RPMI7951 (cell line): ENCODE results near the gene STARD13. TPM values are rescaled to one million over a fixed set of nuclear protein-coding genes. Genes with fewer than 3 reads are reported as not detected.
A peak's percentile ranks its signal among the peaks of the same experiment; 100 is the strongest.

Experiments used
- DNase-seq: peaks from one replicate; pipeline ENCODE4 v3.0.0-alpha.2; 2012; ENCODE audit warnings: low read depth
- total RNA-seq: library from RNA; depleted of rRNA; stranded (reverse); fragments of >200 nt; shearing (Covaris generic); gene quantifications from 2 replicates; pipeline ENCODE4 v1.2.3, GENCODE V29; 2014

STARD13 gene
- total RNA-seq, 1 experiment from 2014 or later = 10.6 TPM

DNA sequence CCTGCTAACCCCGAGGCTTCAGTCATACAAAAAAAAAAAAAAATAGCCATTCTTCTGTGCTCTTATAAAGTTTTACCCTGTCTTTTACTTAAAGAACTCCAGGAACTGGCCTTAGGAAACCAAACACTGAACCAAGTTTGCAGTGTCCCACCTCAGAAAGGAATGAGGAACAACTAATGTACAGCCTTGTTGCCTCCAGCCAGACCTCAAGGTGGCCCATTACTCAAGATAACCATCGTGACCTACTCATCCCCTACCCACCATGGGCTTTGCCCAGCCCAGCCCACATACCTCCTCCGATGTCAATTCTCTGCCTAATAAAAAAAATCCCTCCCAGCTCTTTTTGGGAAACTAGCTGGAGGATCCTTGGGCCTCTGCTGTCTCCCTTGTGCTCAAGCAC, 133.2 kb downstream of the STARD13 start:
- DNase-seq = no peak

DNA sequence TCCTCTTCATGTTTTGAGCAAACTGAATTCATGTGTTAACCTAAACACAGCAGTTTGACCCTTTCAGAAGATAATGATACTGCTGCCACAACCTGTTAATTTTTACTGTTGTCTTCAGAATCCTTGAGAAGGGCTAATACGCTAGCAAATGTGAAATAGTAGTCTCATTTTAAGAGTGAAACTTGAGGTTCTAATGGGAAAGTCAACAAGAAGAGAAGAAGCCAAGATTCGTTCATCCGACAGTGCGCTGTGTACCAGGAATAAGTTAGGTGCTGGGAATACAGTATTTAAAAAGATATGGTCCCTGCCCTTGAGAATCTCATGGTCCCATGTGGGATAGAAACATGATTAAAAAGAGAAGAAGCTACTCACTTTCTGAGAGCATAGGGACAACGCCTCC, 134.9 kb downstream of the STARD13 start:
- no peak for DNase-seq

DNA sequence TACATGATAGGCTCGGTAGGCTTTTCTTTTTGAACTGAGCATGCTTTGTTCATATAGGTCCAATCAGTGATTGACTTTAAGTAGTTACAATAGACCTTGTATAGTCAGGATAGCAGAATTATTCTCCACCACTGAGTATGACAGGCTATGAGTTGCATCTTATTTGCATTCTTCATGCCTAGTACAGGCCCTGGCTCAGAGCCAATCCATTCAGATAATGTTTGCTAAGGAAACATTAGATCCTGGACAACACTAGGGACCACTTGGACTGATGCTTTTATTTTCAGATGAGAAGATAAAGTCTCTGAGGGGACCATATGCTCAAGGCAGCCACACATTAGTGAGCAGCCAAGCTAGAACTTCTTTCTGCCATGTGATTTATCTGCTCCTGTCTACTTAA, 135.4 kb downstream of the STARD13 start:
- DNase-seq = no peak

DNA sequence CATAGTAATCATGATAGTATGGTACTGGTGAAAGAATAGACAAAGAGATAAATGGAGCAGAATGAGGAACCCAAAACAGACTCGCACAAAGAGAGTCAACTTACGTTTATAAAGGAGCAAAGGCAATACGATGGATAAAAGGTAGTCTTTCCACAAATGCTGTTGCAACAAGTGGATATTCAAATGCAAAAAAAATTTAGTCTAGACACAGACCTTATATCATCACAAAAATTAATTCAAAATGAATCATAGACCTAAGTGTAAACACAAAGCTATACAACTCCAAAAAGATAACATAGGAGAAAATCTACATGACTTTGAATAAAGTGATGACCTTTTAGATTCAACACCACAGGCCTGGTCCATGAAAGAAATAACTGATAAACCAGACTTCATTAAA, 137.7 kb downstream of the STARD13 start:
- no peak for DNase-seq

DNA sequence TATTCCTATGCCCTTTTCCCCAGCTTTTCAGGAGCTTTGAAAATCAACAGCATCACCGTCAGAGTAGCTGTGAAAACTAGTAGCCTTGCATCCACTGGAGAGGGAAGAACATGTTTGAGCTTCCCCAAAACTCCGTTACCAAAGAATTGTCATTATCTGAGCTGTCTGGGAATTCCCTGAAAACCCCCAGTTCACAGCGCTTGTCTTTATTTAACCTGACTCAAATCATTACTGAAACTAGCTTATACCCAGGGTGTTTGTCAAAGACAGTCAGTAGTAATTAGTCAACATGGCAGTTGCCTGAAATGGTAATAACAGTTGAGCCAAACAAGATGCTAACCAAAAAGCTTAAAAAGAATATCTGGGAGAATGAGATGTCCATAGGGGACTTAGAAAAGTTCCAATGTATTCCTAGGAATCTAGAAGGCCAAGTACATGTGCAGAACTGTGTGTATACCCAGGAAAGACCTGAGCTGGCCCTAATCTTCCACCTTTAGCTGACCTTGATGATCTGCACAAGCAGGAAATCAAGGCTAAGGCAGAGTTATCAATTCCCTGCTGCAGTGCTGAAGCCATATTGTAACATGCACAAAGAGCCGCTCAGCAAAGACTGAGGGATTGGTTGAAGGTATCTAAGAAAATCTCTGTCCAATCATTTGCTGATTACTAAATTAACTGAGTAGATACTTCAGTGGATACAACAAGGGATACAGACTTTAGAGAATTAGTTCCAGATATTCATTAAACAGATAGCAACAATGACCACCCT, 138.5 kb downstream of the STARD13 start:
- no peak for DNase-seq

DNA sequence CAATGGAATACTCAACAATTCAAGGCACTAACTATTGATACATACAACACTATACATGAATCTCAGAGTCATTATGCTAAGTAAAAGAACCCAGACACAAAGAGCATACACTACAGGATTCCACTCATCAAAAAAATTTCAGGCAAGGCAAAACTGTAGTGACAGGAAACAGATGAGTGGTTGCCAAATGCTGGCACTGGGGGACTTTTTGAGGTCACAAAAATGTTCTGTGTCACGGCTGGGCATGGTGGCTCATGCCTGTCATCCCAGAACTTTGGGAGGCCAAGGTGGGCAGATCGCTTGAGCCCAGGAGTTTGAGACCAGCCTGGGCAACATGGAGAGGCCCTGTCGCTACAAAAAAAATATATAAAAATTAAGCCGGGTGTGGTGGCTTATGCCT, 139.9 kb downstream of the STARD13 start:
- DNase-seq = no peak

DNA sequence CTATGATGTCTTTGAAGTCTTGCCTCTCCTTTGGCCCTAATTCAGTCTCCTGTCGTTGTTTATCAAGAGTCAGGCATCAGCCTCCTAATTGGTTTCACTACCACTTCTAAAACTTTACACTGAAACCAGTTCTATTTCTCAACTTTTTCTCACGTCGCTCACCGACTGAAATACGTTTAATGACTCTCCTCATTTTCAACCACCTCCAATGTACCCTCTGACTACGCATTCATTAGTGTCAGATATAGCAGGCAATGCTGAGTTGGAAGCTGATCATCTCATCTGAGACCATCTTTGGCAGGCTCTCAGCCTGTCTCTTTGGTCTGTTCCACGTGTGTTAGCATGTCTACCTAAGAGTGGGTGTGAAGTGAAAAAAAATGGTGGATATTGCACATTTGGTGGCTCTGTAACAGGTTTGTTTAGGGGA, 141.2 kb downstream of the STARD13 start:
- DNase-seq = no peak

DNA sequence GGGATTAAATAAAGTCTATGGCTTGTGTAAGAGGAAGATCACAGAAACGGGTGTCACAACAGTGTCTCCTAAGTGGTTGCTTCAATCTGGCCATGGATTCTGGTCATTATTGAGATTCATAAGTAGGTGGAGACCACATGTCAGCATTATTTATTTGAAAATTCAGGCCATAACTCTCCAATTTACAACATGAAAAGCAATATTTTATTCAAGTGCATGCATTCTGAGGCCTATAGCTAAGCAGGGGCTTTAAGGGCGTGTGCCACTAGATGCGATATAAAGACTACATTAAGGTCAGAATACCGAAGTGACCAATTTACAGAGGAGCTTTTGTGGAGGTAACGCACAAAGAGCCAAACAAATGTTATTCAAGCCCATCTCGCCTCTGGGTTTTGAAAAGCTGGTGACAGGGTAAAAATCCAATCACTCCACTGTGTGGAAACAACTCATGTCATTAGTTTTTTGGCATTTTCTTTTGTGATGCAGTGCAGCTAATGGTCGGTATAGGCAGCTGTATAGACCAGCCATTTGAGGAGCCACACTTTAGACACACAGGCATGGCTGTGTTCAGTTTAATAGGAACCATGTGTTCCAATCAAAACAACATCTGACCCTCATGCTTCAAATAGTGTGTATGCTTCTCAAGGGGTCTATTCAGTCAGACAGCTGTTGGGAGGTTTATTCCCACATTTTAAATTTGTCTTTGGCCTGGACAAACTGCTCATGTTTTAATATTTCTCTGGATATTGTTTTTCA, 145.6 kb downstream of the STARD13 start:
- DNase-seq = peak; percentile 14

DNA sequence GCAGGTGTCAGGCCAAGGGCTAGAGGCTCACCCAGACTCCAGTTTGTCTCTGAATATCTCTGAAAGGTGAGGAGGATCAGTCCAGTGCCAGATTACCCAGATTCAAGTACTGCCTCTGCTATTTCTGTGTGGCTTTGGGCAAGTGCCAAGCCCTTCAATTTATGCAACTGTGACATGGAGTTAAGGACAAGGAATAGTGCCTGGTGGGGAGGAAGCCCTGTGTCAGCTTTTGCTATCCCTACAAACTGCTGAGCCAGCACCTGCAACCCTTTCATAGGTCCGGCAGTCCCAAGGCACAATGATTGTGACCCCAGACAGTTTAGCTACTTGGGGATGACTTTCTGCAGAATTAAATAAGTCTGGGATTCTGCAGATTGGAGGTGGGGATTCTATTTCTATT, 146.4 kb downstream of the STARD13 start:
- no peak for DNase-seq

DNA sequence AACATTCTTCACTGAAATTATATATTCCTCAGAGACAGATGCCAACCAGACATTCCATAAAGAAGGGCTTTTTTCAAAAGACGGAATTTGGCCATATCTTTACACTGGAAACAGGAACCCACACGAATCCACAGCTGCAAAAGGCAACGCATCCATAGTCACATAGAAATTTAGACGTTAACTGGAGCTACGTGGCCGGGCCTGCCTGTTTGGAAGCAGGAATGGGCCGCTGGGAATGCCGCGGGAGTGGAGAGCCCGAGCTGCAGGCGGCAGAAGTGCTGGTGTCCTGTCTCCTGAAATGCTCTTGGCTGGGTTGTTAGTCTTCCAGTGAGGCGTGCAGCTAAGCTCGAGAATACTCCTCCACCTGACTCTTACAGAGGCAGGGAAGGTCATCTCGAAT, 147.1 kb downstream of the STARD13 start:
- DNase-seq = no peak

DNA sequence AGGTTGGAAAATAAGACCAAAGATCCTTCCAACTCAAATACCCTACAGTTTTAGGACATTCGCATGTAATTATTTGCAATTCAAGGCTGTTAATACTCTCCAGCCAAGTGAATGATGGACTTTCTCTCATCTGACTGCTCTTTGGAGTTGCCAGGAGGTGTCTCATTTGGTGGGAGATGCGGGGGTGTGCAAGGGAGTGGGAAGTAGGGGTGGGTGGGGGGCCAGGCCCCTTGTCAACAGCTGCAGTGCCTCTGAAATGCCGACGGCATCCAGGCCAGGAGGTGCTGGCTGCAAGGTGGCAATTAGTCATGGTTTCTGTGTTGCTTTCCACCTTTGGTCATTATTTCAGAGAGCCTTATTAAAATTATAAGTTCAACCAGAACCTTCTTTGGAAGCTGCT, 147.8 kb downstream of the STARD13 start:
- DNase-seq = no peak

DNA sequence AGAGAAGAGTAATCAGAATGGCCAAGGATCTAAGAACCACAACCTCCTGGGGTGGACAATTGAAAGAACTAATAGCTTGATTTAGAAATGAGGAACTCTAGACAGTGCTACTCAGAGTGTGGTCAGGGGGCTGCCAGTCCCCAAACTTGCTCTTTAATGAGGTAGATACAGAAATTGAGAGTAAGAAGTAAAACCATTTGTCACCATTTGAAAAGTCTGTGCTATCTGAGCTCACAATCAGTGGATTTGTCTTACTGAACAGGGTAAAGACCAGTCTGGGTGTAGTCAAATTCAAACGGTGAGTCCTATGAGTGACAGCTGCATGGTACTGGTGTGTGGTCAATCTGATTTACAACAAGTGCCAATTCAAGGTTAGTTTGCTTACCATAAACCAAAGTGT, 150.5 kb downstream of the STARD13 start:
- no peak for DNase-seq

DNA sequence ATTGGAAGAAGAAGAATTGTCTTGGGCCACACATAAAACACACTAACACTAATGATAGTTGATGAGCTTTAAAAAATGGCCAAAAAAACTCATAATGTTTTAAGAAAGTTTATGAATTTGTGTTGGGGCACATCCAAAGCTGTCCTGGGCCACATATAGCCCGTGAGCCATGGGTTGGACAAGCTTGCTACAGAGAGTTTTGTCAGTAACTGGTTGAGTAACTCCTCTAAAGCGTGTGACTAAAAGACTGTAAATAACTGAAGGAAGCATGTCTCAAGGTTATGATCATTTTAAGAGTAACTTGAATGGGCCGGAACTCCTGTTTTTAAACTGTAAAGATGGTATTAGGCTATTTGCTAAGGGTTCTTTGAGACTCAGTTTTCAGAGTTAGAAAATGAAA, 151.3 kb downstream of the STARD13 start:
- DNase-seq = no peak

DNA sequence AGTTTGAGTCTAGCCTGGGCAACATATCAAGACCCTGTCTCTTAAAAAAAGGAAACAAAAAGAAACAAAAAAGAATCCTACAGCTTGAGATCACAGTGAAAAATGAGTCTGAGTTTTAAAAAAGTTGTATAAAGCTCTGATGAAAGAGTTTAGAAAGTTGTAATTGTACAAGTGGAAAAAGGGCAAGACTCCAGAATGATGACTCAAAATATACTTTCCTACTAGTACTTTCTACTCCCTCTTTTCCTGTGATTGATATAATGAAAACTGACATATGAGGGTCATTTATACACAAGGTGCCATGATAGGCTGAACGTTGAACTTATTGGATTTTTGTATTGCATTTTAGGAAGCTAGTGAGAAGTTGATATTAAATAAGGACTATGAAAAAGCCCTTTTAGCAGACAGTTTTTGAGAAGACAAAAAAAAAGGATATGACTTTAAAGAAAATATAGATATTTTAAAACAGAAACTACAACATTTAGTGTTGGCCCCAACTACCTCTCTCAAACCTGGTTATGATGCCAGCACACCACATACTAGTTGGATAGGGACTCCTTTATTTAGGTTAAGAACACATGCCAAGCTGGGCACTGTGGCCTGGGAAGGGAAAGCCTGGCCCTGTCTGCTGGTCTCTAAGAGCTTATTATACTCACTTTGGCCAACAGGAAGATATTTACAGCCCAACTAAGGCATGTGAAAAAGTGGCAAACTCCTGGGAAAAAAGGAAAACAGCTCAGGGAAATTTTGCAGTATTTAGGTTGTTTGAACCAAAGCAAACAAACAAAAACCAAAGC, 152.7 kb downstream of the STARD13 start:
- no peak for DNase-seq

DNA sequence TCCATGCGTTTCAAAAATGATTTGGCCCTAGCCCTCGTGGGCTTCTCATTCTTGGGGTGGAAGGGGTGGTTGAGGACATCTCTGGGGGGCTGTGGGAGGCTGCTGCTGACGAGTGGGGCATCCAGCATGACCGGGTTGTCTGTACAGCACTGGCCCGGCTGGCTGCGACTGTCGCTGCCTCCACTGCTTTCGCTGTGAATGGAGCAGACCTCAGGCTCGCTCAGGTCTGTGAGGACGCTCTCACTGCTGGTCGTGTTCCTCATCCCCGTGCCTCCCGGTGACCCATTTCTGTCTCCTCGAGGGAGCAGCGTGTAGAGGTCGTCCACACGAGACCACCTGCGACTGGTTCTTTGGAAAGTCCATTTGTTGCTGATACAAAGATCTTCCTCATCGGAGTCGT, 155.7 kb downstream of the STARD13 start:
- no peak for DNase-seq

DNA sequence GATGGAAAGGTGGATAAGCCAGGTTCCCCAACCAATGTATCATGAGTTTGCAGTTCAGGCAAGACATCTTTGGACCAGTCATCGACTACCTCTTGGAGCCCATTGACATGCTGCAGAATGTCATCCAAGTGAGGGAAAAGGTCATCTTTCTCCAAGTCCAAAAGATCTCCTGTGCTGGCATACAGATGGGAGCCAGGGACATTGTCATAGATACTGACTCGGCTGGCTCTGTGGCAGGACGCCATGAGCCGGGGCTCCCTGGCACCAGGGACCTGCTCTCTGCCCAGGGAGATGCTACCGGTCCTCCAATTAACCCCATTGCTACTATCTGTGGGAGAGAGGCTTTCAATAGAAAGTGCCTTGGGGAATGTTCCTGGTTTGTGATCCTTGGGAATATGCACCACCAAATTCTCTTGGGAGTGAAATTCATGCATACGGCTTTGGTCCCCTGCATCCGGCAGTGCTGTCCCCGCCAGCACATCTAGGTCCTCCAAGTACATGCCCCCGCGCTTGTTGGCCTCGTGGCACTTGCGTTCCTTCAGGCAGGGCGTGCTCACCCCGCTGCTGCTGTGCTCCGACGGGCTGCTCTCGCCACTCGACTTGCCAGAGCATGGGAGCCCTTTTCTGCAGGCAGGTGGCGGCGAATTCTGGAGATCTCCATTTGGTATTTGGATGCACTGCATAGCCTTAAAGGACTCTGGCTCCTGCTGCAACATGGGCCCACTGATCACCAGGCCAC, 156.3 kb downstream of the STARD13 start:
- no peak for DNase-seq

DNA sequence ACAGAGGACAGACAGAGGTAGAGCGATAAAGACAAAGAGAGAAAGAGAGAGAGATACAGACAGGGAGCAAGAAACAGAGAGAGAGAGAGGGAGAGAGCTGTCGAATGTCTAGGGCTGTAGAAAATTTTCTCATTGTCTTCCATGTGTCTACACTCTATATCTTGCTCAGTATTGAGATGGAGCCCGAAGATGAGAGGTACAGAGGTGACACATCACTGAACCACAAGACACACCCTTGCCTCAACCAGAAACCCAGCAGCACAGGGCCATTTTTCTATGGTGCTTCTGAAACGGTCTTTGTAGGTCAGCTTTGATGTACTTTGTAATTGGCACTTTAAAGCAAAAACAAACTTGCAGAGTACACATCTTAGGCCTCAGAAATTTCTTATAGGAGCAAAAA, 157.4 kb downstream of the STARD13 start:
- no peak for DNase-seq

DNA sequence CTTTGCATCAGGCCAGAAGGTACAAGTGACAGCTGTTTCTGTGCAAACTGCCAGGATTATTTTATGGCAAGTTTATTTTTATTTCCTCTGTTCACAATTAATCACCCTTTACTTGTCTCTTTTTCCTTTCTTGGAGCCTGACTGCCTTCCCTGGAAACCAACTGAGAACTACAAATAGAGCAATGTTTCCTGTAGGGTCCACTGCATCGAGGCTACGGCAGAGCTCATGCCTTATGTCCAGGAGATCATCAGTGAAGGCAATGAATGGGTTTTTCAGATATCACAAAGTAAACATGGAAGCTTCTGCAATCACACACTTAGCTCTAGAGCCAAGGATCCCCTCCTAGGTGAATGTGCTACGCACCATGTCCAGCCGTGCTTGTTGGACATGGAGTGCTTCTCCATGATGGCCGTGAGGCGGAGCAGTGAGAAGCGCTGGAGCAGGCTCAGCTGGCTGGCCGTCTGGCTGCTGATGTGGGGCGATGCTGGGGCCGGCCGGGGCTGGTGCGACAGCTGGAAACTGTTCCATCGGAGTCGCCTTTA, 158.5 kb downstream of the STARD13 start:
- DNase-seq = no peak

DNA sequence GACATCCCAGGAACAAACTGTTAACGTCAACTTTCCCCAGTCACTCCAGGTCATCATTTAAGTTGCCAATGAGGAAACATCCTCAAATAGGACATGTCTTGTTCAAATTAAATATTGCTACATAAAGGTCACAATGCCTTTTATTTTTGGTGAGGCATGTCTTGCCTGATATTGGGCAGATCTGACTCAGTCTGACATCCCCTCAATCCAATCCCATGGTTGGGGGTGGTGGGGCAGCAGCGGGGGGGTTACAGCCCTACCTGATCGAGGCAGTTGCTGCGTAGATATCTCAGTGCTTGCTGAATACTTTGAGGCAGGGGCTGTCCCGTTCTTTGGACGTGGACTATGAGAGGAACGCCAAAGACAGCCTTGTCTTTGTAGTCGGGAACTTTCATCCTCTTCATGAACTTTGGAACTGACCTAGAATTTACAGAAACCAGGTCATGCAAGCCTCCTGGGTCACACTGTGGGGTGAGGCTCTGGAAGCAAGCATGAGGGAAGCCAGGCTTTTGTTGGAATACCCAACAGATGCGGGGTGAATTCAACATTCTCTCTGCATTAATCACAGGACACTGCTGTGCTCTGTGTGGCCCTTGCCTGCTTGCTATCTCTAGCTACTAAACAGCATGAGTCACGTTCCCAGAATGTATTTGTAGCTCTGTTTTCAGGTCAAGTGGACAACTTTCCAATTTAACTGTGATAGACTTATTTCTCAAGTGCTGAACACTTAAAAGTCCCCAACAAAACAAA, 159.6 kb downstream of the STARD13 start:
- peak; percentile 95 for DNase-seq

DNA sequence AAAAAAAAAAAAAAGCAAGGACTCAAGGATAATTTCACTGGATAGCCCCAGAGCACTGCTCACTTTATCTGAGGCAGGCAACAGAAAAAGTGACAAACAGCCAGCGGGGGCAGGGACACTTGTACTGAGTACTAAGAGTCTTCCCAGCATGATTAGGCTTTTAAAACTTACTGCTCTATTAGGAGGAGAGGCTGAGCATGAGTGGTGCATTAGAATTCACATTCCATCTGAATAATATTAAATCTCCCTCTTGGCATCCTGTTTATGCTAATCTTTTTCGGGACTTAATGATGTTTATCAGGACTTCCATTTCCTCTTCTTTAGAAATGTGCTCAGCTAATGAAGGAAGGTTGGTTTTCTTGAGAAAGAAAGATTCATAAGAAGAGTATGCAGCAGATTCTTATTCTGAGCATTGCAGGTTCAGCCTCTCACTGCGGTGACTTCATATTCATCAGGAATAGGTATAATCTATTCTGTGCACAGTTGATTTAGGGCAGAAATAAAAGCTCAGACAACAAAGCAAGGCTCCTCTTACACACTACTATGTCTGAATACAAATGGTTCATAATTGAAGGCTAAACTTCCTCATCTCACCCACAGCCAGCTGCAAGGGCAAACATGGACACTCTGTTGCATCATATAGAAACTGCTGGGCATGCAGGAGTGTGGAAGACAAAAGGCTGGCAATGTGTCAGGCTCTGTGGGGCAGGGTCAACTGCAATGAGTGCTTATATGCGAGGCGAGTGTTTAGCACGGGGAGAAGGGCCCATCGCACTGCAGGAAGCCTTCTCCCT, 162.3 kb downstream of the STARD13 start:
- DNase-seq = no peak
